HEK293 (cell line): Measurements from ENCODE around the gene CENPQ.

Experiments
- CTCF ChIA-PET: fragments of 350-600 bp; formaldehyde crosslinking; extraction: SDS; loops from one replicate; lab custom pipeline; 2021; ENCODE audit warnings: antibody characterized with exemption; lab: Yijun Ruan, JAX
- POLR2A ChIA-PET: fragments of 300-600 bp; formaldehyde crosslinking; extraction: SDS; loops from one replicate; lab custom pipeline; 2020; ENCODE audit warnings: antibody characterized with exemption, inconsistent platforms; lab: Yijun Ruan, JAX
- H3K27ac ChIP-seq: fragments of 200-500 bp; sonication (Bioruptor generic); 2 replicates; pipeline ENCODE4 v1.5.1; 2014; ENCODE audit warnings: low read depth, low read length, control low read depth, inconsistent platforms; ENCODE audit errors: extremely low read depth
- H3K36me3 ChIP-seq, 2 experiments: fragments of 200-500 bp in 1 of 2; sonication (Bioruptor generic) in 1 of 2; 1 replicate in 1 of 2; 2 replicates in 1 of 2; pipeline ENCODE4 v1.5.1; 2014 to 2017; ENCODE audit warnings: inconsistent platforms in 2 of 2, low read length in 2 of 2; ENCODE audit not compliant: control insufficient read depth in 2 of 2, insufficient read depth in 1 of 2
- H3K4me1 ChIP-seq: fragments of 200-500 bp; sonication (Bioruptor generic); 2 replicates; pipeline ENCODE4 v1.5.1; 2014; ENCODE audit warnings: mild to moderate bottlenecking, low read length, inconsistent platforms; ENCODE audit not compliant: control insufficient read depth, insufficient read depth
- H3K4me3 ChIP-seq: 2 replicates; pipeline ENCODE4 v1.5.1; 2011; ENCODE audit warnings: low read depth, mild to moderate bottlenecking, control low read depth, low read length, moderate library complexity
- H3K9me3 ChIP-seq: fragments of 200-500 bp; sonication (Bioruptor generic); 2 replicates; pipeline ENCODE4 v1.5.1; 2014; ENCODE audit warnings: low read depth, low read length, inconsistent platforms; ENCODE audit not compliant: control insufficient read depth, insufficient read depth
- GLIS2 ChIP-seq: fragments of 450-650 bp; formaldehyde crosslinking; IDR thresholded peaks from 2 replicates; pipeline ENCODE4 v1.5.1; 2016; ENCODE audit warnings: missing biosample characterization, missing genetic modification characterization
- KLF16 ChIP-seq: fragments of 450-650 bp; formaldehyde crosslinking; IDR thresholded peaks from 2 replicates; pipeline ENCODE4 v1.5.1; 2017; ENCODE audit warnings: missing biosample characterization, missing genetic modification characterization
- KLF8 ChIP-seq: fragments of 450-650 bp; formaldehyde crosslinking; IDR thresholded peaks from 2 replicates; pipeline ENCODE4 v1.5.1; 2016; ENCODE audit warnings: missing biosample characterization, missing genetic modification characterization
- MYNN ChIP-seq: fragments of 450-650 bp; formaldehyde crosslinking; IDR thresholded peaks from 2 replicates; pipeline ENCODE4 v1.5.1; 2016; ENCODE audit warnings: missing biosample characterization, missing genetic modification characterization, borderline replicate concordance
- MZF1 ChIP-seq: fragments of 450-650 bp; formaldehyde crosslinking; IDR thresholded peaks from 2 replicates; pipeline ENCODE4 v1.5.1; 2017; ENCODE audit warnings: missing biosample characterization, missing genetic modification characterization, borderline replicate concordance
- OSR2 ChIP-seq: fragments of 450-650 bp; formaldehyde crosslinking; IDR thresholded peaks from 2 replicates; pipeline ENCODE4 v1.5.1; 2016; ENCODE audit warnings: missing biosample characterization, missing genetic modification characterization
- RBAK ChIP-seq: fragments of 450-650 bp; formaldehyde crosslinking; IDR thresholded peaks from 2 replicates; pipeline ENCODE4 v1.5.1; 2016; ENCODE audit warnings: missing biosample characterization, missing genetic modification characterization
- SETDB1 ChIP-seq: IDR thresholded peaks from one replicate; pipeline ENCODE4 v1.6.1; 2017; ENCODE audit warnings: mild to moderate bottlenecking, low read length, moderate library complexity, mixed read lengths; ENCODE audit not compliant: insufficient read length
- SP3 ChIP-seq: fragments of 450-650 bp; formaldehyde crosslinking; IDR thresholded peaks from 2 replicates; pipeline ENCODE4 v1.5.1; 2016; ENCODE audit warnings: missing biosample characterization, missing genetic modification characterization
- SP7 ChIP-seq: fragments of 450-650 bp; formaldehyde crosslinking; IDR thresholded peaks from 2 replicates; pipeline ENCODE4 v1.5.1; 2016; ENCODE audit warnings: missing biosample characterization, missing genetic modification characterization
- ZBTB8A ChIP-seq: fragments of 450-650 bp; formaldehyde crosslinking; IDR thresholded peaks from 2 replicates; pipeline ENCODE4 v1.5.1; 2016; ENCODE audit warnings: missing biosample characterization, missing genetic modification characterization
- ZFP3 ChIP-seq: fragments of 450-650 bp; formaldehyde crosslinking; IDR thresholded peaks from 2 replicates; pipeline ENCODE4 v1.5.1; 2016; ENCODE audit warnings: low read depth, missing biosample characterization, missing genetic modification characterization
- ZFP69B ChIP-seq: fragments of 450-650 bp; formaldehyde crosslinking; IDR thresholded peaks from 2 replicates; pipeline ENCODE4 v1.5.1; 2016; ENCODE audit warnings: missing biosample characterization, missing genetic modification characterization
- ZNF169 ChIP-seq: fragments of 450-650 bp; formaldehyde crosslinking; IDR thresholded peaks from 2 replicates; pipeline ENCODE4 v1.5.1; 2016; ENCODE audit warnings: missing biosample characterization, missing genetic modification characterization
- ZNF335 ChIP-seq: fragments of 450-650 bp; formaldehyde crosslinking; conservative IDR thresholded peaks from 2 replicates; pipeline ENCODE4 v1.5.1; 2016; ENCODE audit warnings: missing biosample characterization, missing genetic modification characterization
- ZNF521 ChIP-seq: fragments of 450-650 bp; formaldehyde crosslinking; IDR thresholded peaks from 2 replicates; pipeline ENCODE4 v1.5.1; 2017; ENCODE audit warnings: missing biosample characterization, mild to moderate bottlenecking, missing genetic modification characterization
- ZNF529 ChIP-seq: fragments of 450-650 bp; formaldehyde crosslinking; IDR thresholded peaks from 2 replicates; pipeline ENCODE4 v1.5.1; 2017; ENCODE audit warnings: missing genetic modification characterization, missing biosample characterization; ENCODE audit not compliant: insufficient replicate concordance
- ZNF530 ChIP-seq: fragments of 450-650 bp; formaldehyde crosslinking; IDR thresholded peaks from 2 replicates; pipeline ENCODE4 v1.5.1; 2016; ENCODE audit warnings: low read depth, missing biosample characterization, missing genetic modification characterization
- ZNF596 ChIP-seq: fragments of 450-650 bp; IDR thresholded peaks from 2 replicates; pipeline ENCODE4 v1.5.0; 2018; ENCODE audit warnings: missing biosample characterization, mild to moderate bottlenecking, missing genetic modification characterization, moderate library complexity
- ZNF654 ChIP-seq: fragments of 450-650 bp; formaldehyde crosslinking; IDR thresholded peaks from 2 replicates; pipeline ENCODE4 v1.5.1; 2016; ENCODE audit warnings: low read depth, missing biosample characterization, missing genetic modification characterization
- ZNF76 ChIP-seq: fragments of 450-650 bp; formaldehyde crosslinking; IDR thresholded peaks from 2 replicates; pipeline ENCODE4; 2016; ENCODE audit warnings: low read depth, missing biosample characterization, missing genetic modification characterization, borderline replicate concordance
- ZNF785 ChIP-seq: fragments of 450-650 bp; formaldehyde crosslinking; IDR thresholded peaks from 2 replicates; pipeline ENCODE4 v1.5.1; 2016; ENCODE audit warnings: missing biosample characterization, missing genetic modification characterization
- TF ChIP-seq, protein P1 (sequence below): fragments of 450-650 bp; formaldehyde crosslinking; IDR thresholded peaks from 2 replicates; pipeline ENCODE4 v1.5.1; 2016; ENCODE audit warnings: missing biosample characterization, missing genetic modification characterization, borderline replicate concordance
- TF ChIP-seq, protein P2 (sequence below): fragments of 450-650 bp; formaldehyde crosslinking; IDR thresholded peaks from 2 replicates; pipeline ENCODE4 v1.5.1; 2016; ENCODE audit warnings: missing biosample characterization, missing genetic modification characterization
- TF ChIP-seq, protein P3 (sequence below): fragments of 450-650 bp; formaldehyde crosslinking; IDR thresholded peaks from 2 replicates; pipeline ENCODE4 v1.5.1; 2017; ENCODE audit warnings: missing biosample characterization, missing genetic modification characterization
- TF ChIP-seq, protein P4 (sequence below): fragments of 450-650 bp; formaldehyde crosslinking; IDR thresholded peaks from 2 replicates; pipeline ENCODE4 v1.5.1; 2016; ENCODE audit warnings: missing biosample characterization, missing genetic modification characterization

CENPQ gene

DNA sequence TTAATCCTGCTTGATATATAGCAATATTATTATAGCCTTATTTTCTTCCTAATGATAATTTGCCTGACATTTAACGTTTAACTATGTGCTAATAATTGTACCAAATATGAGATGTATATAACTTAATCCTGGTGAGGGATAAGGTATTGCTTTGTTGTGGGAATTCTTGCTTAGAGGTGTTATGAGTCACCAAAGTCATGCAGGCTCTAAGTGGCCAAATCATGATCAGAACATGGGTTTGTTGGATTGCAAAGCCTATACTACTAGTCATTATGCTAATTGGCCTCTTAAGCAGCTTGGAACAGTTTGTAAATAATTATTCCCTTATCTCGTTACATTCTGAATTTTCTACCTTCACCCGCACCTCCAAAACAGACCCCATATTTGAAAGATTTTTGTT lies 65.4 kb downstream of the CENPQ start:
- no peaks in the 10 kb centered on the region for H3K36me3 ChIP-seq
- ChIA-PET POLR2A (no interaction called here), CTCF (interaction anchor here (1.4 to 11.2 kb wide), 2 partner anchors 15 to 81 kb away, joined by 3 to 234 read pairs; no protein-coding TSS in a partner anchor)
- no peak overlapping the region for H3K4me3 ChIP-seq
- no peaks in the 10 kb centered on the region for H3K4me1 ChIP-seq
- no peak overlapping the region for H3K27ac ChIP-seq
- no peaks in the 10 kb centered on the region for H3K9me3 ChIP-seq
- TF ChIP-seq, protein P1, sequence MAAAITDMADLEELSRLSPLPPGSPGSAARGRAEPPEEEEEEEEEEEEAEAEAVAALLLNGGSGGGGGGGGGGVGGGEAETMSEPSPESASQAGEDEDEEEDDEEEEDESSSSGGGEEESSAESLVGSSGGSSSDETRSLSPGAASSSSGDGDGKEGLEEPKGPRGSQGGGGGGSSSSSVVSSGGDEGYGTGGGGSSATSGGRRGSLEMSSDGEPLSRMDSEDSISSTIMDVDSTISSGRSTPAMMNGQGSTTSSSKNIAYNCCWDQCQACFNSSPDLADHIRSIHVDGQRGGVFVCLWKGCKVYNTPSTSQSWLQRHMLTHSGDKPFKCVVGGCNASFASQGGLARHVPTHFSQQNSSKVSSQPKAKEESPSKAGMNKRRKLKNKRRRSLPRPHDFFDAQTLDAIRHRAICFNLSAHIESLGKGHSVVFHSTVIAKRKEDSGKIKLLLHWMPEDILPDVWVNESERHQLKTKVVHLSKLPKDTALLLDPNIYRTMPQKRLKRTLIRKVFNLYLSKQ (tag by site-specific recombination): no peak
- TF ChIP-seq SP3 (tag by site-specific recombination) (no peak), MYNN (tag by site-specific recombination) (no peak), ZFP69B (tag by site-specific recombination) (no peak), ZNF529 (tag by site-specific recombination) (no peak)

GRCh38 chr6:49530141-49530776 lies 67.1 kb downstream of the CENPQ start:
- Histone ChIP-seq H3K4me1 (no peaks in the 10 kb centered on the region), H3K27ac (no peak overlapping the region), H3K9me3 (no peaks in the 10 kb centered on the region), H3K4me3 (no peak overlapping the region), H3K36me3 (no peaks in the 10 kb centered on the region)
- ChIA-PET POLR2A (no interaction called here), CTCF (interaction anchor here (0.7 to 11.2 kb wide), 8 partner anchors 12 to 717 kb away, joined by 3 to 234 read pairs (median 33); partner anchors contain the start of gene C6orf141)
- TF ChIP-seq ZBTB8A (no peak), ZNF596 (no peak), KLF16 (no peak), ZNF530 (tag by site-specific recombination) (no peak), RBAK (tag by site-specific recombination) (peak; percentile 77; the same call in 1 of the 2 replicates), ZFP3 (tag by site-specific recombination) (no peak), SP7 (tag by site-specific recombination) (0 out of 2 replicates have a peak, but pooled peaks have one; percentile 26), ZNF169 (tag by site-specific recombination) (no peak), ZNF654 (no peak), GLIS2 (no peak), ZNF335 (tag by site-specific recombination) (no peak)
- TF ChIP-seq, protein P2, sequence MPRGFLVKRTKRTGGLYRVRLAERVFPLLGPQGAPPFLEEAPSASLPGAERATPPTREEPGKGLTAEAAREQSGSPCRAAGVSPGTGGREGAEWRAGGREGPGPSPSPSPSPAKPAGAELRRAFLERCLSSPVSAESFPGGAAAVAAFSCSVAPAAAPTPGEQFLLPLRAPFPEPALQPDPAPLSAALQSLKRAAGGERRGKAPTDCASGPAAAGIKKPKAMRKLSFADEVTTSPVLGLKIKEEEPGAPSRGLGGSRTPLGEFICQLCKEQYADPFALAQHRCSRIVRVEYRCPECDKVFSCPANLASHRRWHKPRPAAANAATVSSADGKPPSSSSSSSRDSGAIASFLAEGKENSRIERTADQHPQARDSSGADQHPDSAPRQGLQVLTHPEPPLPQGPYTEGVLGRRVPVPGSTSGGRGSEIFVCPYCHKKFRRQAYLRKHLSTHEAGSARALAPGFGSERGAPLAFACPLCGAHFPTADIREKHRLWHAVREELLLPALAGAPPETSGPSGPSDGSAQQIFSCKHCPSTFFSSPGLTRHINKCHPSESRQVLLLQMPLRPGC (tag by site-specific recombination): no peak

GRCh38 chr6:49531774-49532569 lies 68.8 kb downstream of the CENPQ start:
- H3K4me3 ChIP-seq: no peak overlapping the region
- no peaks in the 10 kb centered on the region for H3K9me3 ChIP-seq
- no peak overlapping the region for H3K27ac ChIP-seq
- ChIA-PET CTCF (interaction anchor here (0.6 to 11.2 kb wide), 66 partner anchors 8 to 1827 kb away, joined by 3 to 234 read pairs (median 5); partner anchors contain the start of genes C6orf141, CENPQ and RHAG), POLR2A (interaction anchor here (0.9 to 1.3 kb wide), 2 partner anchors 18 to 75 kb away, joined by 4 to 19 read pairs; partner anchors contain the start of gene C6orf141)
- no peaks in the 10 kb centered on the region for H3K36me3 ChIP-seq
- no peaks in the 10 kb centered on the region for H3K4me1 ChIP-seq
- TF ChIP-seq GLIS2: no peak
- 0 out of 2 replicates have a peak, but pooled peaks have one; percentile 21 for TF ChIP-seq KLF8 (tag by site-specific recombination)
- TF ChIP-seq ZNF76 (tag by site-specific recombination): no peak
- no peak for TF ChIP-seq ZNF785 (tag by site-specific recombination)
- no peak for TF ChIP-seq SETDB1
- TF ChIP-seq, protein P3, sequence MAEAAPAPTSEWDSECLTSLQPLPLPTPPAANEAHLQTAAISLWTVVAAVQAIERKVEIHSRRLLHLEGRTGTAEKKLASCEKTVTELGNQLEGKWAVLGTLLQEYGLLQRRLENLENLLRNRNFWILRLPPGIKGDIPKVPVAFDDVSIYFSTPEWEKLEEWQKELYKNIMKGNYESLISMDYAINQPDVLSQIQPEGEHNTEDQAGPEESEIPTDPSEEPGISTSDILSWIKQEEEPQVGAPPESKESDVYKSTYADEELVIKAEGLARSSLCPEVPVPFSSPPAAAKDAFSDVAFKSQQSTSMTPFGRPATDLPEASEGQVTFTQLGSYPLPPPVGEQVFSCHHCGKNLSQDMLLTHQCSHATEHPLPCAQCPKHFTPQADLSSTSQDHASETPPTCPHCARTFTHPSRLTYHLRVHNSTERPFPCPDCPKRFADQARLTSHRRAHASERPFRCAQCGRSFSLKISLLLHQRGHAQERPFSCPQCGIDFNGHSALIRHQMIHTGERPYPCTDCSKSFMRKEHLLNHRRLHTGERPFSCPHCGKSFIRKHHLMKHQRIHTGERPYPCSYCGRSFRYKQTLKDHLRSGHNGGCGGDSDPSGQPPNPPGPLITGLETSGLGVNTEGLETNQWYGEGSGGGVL (tag by site-specific recombination): no peak
- no peak for TF ChIP-seq ZNF521 (tag by site-specific recombination)
- no peak for TF ChIP-seq MZF1 (tag by site-specific recombination)
- no peak for TF ChIP-seq OSR2 (tag by site-specific recombination)
- TF ChIP-seq, protein P4, sequence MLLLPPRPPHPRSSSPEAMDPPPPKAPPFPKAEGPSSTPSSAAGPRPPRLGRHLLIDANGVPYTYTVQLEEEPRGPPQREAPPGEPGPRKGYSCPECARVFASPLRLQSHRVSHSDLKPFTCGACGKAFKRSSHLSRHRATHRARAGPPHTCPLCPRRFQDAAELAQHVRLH (tag by site-specific recombination): no peak
